Vagina (tissue), 2 donors: Measurements from ENCODE around the gene RNF181. TPM values are rescaled to one million over a fixed set of nuclear protein-coding genes. Genes with fewer than 3 reads are reported as not detected.
"Not testable (repeated sequence)": the region's sequence is repeated elsewhere in the genome, so short reads cannot be mapped to it uniquely, and the experiment has no call there.

Experiments used
- DNase-seq, 2 donors: peaks; one replicate each; pipeline ENCODE4 v3.0.0-alpha.2; 2017; ENCODE audit errors: extremely low spot score in 2 of 2
- H3K27ac ChIP-seq: fragments of 200-600 bp; sonication (generic); one replicate; pipeline ENCODE4 v1.5.1; 2019
- H3K27me3 ChIP-seq: fragments of 200-600 bp; sonication (generic); one replicate; pipeline ENCODE4 v1.5.1; 2019
- H3K36me3 ChIP-seq, 2 donors: fragments of 200-600 bp; sonication (generic); one replicate each; pipeline ENCODE4 v1.5.1; 2017 to 2019
- H3K4me1 ChIP-seq: fragments of 200-600 bp; sonication (generic); one replicate; pipeline ENCODE4 v1.5.1; 2019
- H3K4me3 ChIP-seq, 2 donors: fragments of 200-600 bp; sonication (generic); 1 replicate in 1 of 2; 2 replicates in 1 of 2; pipeline ENCODE4 v1.5.1; 2016 to 2019
- H3K9me3 ChIP-seq: fragments of 200-600 bp; sonication (generic); one replicate; pipeline ENCODE4 v1.5.1; 2019
- POLR2A ChIP-seq, 2 donors: fragments of 450-650 bp; IDR thresholded peaks; one replicate each; pipeline ENCODE4 v1.6.1; 2017; ENCODE audit warnings: antibody characterized with exemption in 2 of 2, mild to moderate bottlenecking in 2 of 2, moderate library complexity in 2 of 2
- POLR2AphosphoS5 ChIP-seq, 2 donors: sonication (generic); formaldehyde crosslinking; IDR thresholded peaks; one replicate each; pipeline ENCODE4 v1.9.0; 2017; ENCODE audit warnings: antibody characterized with exemption in 2 of 2, mild to moderate bottlenecking in 2 of 2, low read depth in 1 of 2; ENCODE audit not compliant: insufficient read depth in 1 of 2
- intact Hi-C: fragments of 100-400 bp; cut with DNase I; formaldehyde crosslinking; loops from one replicate; pipeline ENCODE4 v1.15.1; 2023
- total RNA-seq: library from RNA; depleted of rRNA; stranded (reverse); fragments of >200 nt; gene quantifications from one replicate; pipeline ENCODE4 v1.2.3, GENCODE V29; 2016
- TF ChIP-seq, protein P1 (sequence below), 3 experiments: fragments of 450-650 bp in 2 of 3; fragments of 200-600 bp in 1 of 3; sonication (generic) in 1 of 3; IDR thresholded peaks; one replicate each; pipeline ENCODE4 v1.5.1; 2017 to 2019; ENCODE audit warnings: antibody characterized with exemption in 3 of 3, mild to moderate bottlenecking in 2 of 3, moderate library complexity in 2 of 3

The RNF181 gene
- total RNA-seq, 1 donor from 2014 or later, result 107 TPM

DNA sequence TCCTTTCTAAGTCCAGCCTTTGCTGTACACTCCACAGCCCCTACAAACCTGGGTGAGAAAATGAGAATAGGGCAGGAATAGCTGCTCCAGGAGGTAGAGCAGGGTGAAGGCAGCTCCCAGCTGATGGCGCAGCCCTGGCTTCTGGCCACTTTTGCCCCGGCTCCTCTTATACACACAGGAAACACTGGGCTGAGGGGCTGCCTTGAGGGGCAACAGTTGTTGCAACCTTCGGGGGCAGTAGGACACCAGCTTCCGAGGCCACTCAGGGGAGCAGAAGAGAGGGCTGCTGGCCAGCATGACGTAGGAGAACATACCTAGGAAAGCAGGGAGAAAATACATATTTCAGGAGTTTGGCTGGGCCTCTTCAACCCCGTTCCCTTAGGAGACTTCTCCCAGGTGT, 42.4 kb upstream of the RNF181 start:
- no peaks in the 10 kb centered on the region for H3K9me3 ChIP-seq
- H3K4me3 ChIP-seq, result no peak overlapping the region
- intact Hi-C loops, result no loop called here
- DNase-seq, result no peak
- TF ChIP-seq POLR2A (IDR thresholded peaks at IDR 0.05) (no peak), POLR2AphosphoS5 (IDR thresholded peaks at IDR 0.05; ENCODE audit: insufficient read depth in 1 of 2, low read depth in 1 of 2) (no peak)
- TF ChIP-seq, protein P1, sequence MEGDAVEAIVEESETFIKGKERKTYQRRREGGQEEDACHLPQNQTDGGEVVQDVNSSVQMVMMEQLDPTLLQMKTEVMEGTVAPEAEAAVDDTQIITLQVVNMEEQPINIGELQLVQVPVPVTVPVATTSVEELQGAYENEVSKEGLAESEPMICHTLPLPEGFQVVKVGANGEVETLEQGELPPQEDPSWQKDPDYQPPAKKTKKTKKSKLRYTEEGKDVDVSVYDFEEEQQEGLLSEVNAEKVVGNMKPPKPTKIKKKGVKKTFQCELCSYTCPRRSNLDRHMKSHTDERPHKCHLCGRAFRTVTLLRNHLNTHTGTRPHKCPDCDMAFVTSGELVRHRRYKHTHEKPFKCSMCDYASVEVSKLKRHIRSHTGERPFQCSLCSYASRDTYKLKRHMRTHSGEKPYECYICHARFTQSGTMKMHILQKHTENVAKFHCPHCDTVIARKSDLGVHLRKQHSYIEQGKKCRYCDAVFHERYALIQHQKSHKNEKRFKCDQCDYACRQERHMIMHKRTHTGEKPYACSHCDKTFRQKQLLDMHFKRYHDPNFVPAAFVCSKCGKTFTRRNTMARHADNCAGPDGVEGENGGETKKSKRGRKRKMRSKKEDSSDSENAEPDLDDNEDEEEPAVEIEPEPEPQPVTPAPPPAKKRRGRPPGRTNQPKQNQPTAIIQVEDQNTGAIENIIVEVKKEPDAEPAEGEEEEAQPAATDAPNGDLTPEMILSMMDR (IDR thresholded peaks at IDR 0.05), result no peak
- H3K4me1 ChIP-seq, result no peaks in the 10 kb centered on the region
- peaks cover 0 to 55% of the 10 kb centered on the region in 2 donors for H3K36me3 ChIP-seq
- no peak overlapping the region for H3K27ac ChIP-seq
- H3K27me3 ChIP-seq, result no peaks in the 10 kb centered on the region

DNA sequence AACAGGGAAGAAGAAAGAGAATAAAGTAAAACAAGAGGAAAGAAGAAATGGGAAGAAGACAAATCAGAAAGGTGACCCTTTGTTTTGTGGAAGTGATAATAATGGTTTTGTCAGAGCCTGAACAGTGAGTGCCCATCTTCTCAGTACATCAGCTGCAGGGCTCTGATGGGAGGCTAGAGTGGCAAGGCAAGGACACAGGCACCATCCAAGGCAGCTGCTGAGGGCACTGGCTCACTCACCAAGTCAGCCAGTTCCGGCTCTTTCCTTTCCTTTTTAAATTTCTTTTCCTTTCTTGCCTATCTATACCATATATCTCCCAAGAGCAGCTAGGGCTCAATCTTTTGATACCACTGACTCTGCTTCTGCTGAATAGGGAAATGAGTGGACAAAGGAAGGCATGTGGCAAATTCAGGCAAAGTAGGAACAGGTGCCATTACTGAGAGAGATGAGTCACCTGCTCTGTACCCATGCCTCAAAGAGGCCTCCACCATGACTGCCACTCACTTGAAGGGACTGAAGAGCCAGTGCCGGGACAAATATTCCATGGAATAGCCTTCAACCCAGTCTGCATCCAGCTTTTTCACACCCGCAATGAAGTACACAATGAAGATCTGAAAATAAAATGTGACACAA, 40.4 kb upstream of the RNF181 start:
- H3K27me3 ChIP-seq, result no peaks in the 10 kb centered on the region
- DNase-seq, result no peak
- H3K4me3 ChIP-seq, result no peak overlapping the region
- TF ChIP-seq POLR2A (IDR thresholded peaks at IDR 0.05), result no peak
- TF ChIP-seq, protein P1 (IDR thresholded peaks at IDR 0.05), result no peak
- no peak for TF ChIP-seq POLR2AphosphoS5 (IDR thresholded peaks at IDR 0.05; ENCODE audit: insufficient read depth in 1 of 2, low read depth in 1 of 2)
- H3K27ac ChIP-seq, result no peak overlapping the region
- peaks cover 11% of the 10 kb centered on the region for H3K4me1 ChIP-seq
- H3K36me3 ChIP-seq, result peaks cover 0 to 59% of the 10 kb centered on the region in 2 donors
- H3K9me3 ChIP-seq, result no peaks in the 10 kb centered on the region
- intact Hi-C loops, result no loop called here

DNA sequence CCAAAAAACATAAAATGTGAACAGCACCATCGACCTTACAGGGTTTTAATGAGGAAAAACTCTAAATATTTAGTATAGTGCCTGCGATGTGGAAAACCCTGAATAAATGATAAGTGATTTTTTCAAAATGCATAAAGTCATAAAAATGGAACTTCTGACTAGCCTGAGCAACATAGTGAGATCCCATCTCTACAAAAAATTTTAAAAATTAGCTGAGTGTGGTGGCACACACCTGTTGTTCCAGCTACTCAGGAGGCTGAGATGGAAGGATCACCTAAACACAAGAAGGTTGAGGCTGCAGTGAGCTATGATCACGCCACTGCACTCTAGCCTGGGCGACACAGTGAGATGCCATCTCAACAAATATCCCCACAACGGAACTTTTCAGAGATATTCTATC, 38.4 kb upstream of the RNF181 start:
- TF ChIP-seq POLR2A (IDR thresholded peaks at IDR 0.05), result no peak
- no peak for TF ChIP-seq POLR2AphosphoS5 (IDR thresholded peaks at IDR 0.05; ENCODE audit: insufficient read depth in 1 of 2, low read depth in 1 of 2)
- TF ChIP-seq, protein P1 (IDR thresholded peaks at IDR 0.05), result no peak
- Histone ChIP-seq H3K4me3 (no peak overlapping the region), H3K27ac (no peak overlapping the region), H3K27me3 (no peaks in the 10 kb centered on the region), H3K4me1 (peaks cover 23% of the 10 kb centered on the region), H3K36me3 (peaks cover 0 to 43% of the 10 kb centered on the region in 2 donors), H3K9me3 (no peaks in the 10 kb centered on the region)
- DNase-seq, result no peak
- intact Hi-C loops, result no loop called here

DNA sequence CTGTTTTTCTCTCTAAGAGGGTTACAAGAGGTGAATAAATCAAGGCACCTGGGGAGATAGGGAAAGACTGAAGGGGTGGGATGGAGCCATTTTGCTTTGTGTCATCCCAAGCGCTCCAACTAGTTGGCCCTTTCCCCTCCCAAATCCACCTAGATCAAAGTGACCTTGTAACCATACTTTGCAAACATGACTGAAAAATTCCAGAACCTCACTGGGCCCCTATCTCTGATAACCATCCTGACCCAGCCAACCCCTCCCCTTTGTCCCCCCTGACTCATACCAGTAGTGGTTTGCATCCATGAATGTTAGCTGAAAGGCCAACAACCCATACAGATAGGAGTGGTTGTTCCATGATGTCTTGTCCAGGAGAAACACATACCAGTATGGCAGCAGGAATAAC, 37.4 kb upstream of the RNF181 start:
- intact Hi-C loops, result no loop called here
- no peak overlapping the region for H3K4me3 ChIP-seq
- no peaks in the 10 kb centered on the region for H3K9me3 ChIP-seq
- no peaks in the 10 kb centered on the region for H3K27me3 ChIP-seq
- peaks cover 25% of the 10 kb centered on the region for H3K4me1 ChIP-seq
- TF ChIP-seq, protein P1 (IDR thresholded peaks at IDR 0.05), result no peak
- TF ChIP-seq POLR2AphosphoS5 (IDR thresholded peaks at IDR 0.05; ENCODE audit: insufficient read depth in 1 of 2, low read depth in 1 of 2), result no peak
- TF ChIP-seq POLR2A (IDR thresholded peaks at IDR 0.05), result no peak
- H3K36me3 ChIP-seq, result peaks cover 0 to 34% of the 10 kb centered on the region in 2 donors
- no peak for DNase-seq
- H3K27ac ChIP-seq, result no peak overlapping the region

DNA sequence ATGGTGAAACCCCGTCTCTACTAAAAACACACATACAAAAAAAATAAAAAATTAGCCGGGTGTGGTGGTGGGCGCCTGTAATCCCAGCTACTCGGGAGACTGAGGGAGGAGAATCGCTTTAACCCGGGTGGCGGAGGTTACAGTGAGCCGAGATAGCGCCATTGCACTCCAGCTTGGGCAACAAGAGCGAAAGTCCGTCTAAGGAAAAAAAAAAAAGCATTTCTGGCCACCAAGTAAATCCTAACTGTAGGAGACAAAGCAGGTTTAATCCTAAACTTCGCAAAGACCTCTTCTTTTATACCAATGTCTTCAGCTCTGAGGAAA, 35.2 kb upstream of the RNF181 start:
- intact Hi-C loops, H3K27ac ChIP-seq: not testable (repeated sequence)
- peak overlapping the region; percentile 73 to 90 for H3K4me3 ChIP-seq

More for the DNA sequence above, 35.2 kb upstream of the RNF181 start:
- Histone ChIP-seq H3K36me3 (peaks cover 0 to 14% of the 10 kb centered on the region in 2 donors), H3K4me1 (peaks cover 25% of the 10 kb centered on the region)
- not testable (repeated sequence) for DNase-seq, H3K9me3 ChIP-seq, H3K27me3 ChIP-seq
